ENCODE results near the gene GOLGA2. TPM values are rescaled to one million over a fixed set of nuclear protein-coding genes. Genes with fewer than 3 reads are reported as not detected.

GOLGA2 gene
- polyA plus RNA-seq, 1 of the 3 experiments (the other 2 are of a cell fraction): 103 TPM

- Histone ChIP-seq H3K9me2 (no peaks in the 10 kb centered on the region), H3K36me3 (replicated peaks in 1 of 2; ENCODE audit: control insufficient read depth in 1 of 2, insufficient read depth in 2 of 2, low read length in 1 of 2) (peaks cover 0 to 3% of the 10 kb centered on the region in 2 experiments), H3K79me2 (ENCODE audit: insufficient read depth) (no peaks in the 10 kb centered on the region), H3K27me3 (ENCODE audit: insufficient read depth) (no peaks in the 10 kb centered on the region), H3K9me3 (no peaks in the 10 kb centered on the region), H3K4me3 (ENCODE audit: low read depth in 2 of 2, low read length in 1 of 2) (no peak overlapping the region), H3K4me2 (no peak overlapping the region), H3K27ac (ENCODE audit: low read depth in 2 of 2, low read length in 1 of 2) (no peak overlapping the region), H3K9ac (no peak overlapping the region), H4K20me1 (ENCODE audit: insufficient read depth) (no peaks in the 10 kb centered on the region), H3F3A (replicated peaks; ENCODE audit: insufficient read depth) (peaks cover 16% of the 10 kb centered on the region), H2AFZ (ENCODE audit: low read depth) (no peak overlapping the region), H3K4me1 (ENCODE audit: control insufficient read depth in 1 of 2, insufficient read depth in 2 of 2, low read depth in 1 of 2, low read length in 1 of 2) (peaks cover 18 to 24% of the 10 kb centered on the region in 2 experiments; a peak in 3 of 4 replicates)
- CTCF ChIA-PET: interaction anchor here (1.4 kb wide), 1 partner anchor 9 kb away, joined by 6 read pairs; the partner anchor contains the start of gene DNM1
- POLR2A ChIA-PET: no interaction called here
- 87% methylated on average over 2 of the region's 2 CpGs for WGBS (ENCODE audit: low lambda C conversion rate)
- no peak for TF ChIP-seq ELF1 (IDR thresholded peaks at IDR 0.05)
- no peak for TF ChIP-seq TCF12 (IDR thresholded peaks at IDR 0.05)
- TF ChIP-seq CTCF (IDR thresholded peaks at IDR 0.05): no peak
- no peak for TF ChIP-seq JUND (IDR thresholded peaks at IDR 0.05)
- TF ChIP-seq FOSL2 (IDR thresholded peaks at IDR 0.05; ENCODE audit: borderline replicate concordance, low read depth): no peak
- no peak for DNase-seq
Observed at GRCh38 chr9:128211981-128212281, 63.9 kb downstream of the GOLGA2 start.

DNA sequence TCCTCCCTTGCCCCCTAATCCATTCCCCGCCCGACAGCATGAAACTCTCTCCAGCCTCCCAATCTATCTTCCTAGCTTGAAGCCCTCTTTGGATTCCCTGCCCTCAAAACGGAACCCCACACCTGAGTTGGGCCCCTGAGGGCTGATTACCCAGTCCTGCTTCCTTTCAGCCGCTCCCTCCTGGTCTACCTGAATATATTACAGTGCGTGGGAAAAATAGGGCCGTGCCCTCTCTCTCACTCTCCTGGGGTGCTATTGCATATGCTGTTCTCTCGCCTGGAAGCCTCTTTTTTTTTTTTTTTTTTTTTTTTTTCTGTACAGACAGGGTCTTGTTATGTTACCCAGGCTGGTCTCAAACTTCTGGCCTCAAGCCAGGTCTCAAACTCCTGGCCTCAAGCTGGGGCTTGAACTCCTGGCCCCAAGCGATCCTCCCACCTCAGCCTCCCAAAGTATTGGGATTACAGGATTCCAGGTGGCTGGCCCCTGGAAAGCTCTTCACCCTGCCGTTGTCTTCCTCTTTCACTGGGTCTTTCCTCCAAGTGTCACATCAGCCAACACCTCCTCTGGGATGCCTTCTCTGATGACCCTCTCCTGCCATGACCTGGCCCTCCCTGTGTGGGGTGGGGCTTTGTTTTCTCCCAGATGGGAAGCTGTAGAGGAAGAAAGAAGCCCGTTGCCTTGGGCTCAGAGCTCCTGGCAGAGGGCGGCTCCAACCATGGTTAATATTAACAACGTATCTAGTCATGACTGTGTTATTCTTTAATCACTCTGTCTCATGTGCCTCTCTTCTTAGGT is 64.4 kb downstream of the GOLGA2 start:
- ChIA-PET CTCF (interaction anchor here (0.8 to 1.4 kb wide), 3 partner anchors 9 to 44 kb away, joined by 4 to 6 read pairs (median 4); partner anchors contain the start of gene DNM1), POLR2A (no interaction called here)
- H2AFZ ChIP-seq (ENCODE audit: low read depth): no peak overlapping the region
- 90% methylated on average over 12 of the region's 12 CpGs for WGBS (ENCODE audit: low lambda C conversion rate)
- no peak overlapping the region for H3K4me3 ChIP-seq (ENCODE audit: low read depth in 2 of 2, low read length in 1 of 2)
- H3K4me2 ChIP-seq: no peak overlapping the region
- peaks cover 0 to 3% of the 10 kb centered on the region in 2 experiments for H3K36me3 ChIP-seq (replicated peaks in 1 of 2; ENCODE audit: control insufficient read depth in 1 of 2, insufficient read depth in 2 of 2, low read length in 1 of 2)
- peaks cover 2% of the 10 kb centered on the region for H3K79me2 ChIP-seq (ENCODE audit: insufficient read depth)
- H4K20me1 ChIP-seq (ENCODE audit: insufficient read depth): no peaks in the 10 kb centered on the region
- H3K9me3 ChIP-seq: no peaks in the 10 kb centered on the region
- H3K27ac ChIP-seq (ENCODE audit: low read depth in 2 of 2, low read length in 1 of 2): no peak overlapping the region
- no peak for DNase-seq
- H3F3A ChIP-seq (replicated peaks; ENCODE audit: insufficient read depth): peaks cover 17% of the 10 kb centered on the region
- peaks cover 14 to 22% of the 10 kb centered on the region in 2 experiments; a peak in 3 of 4 replicates for H3K4me1 ChIP-seq (ENCODE audit: control insufficient read depth in 1 of 2, insufficient read depth in 2 of 2, low read depth in 1 of 2, low read length in 1 of 2)
- TF ChIP-seq CTCF (IDR thresholded peaks at IDR 0.05) (no peak), EZH2phosphoT487 (IDR thresholded peaks at IDR 0.05; ENCODE audit: borderline replicate concordance, low read depth) (no peak), GABPA (IDR thresholded peaks at IDR 0.05; ENCODE audit: low read depth) (no peak), ELF1 (IDR thresholded peaks at IDR 0.05) (no peak), RCOR1 (IDR thresholded peaks at IDR 0.05; ENCODE audit: low read length) (no peak), NFIC (IDR thresholded peaks at IDR 0.05; ENCODE audit: borderline replicate concordance) (no peak), TAF1 (IDR thresholded peaks at IDR 0.05; ENCODE audit: borderline replicate concordance, low read depth, low read length) (no peak), YY1 (IDR thresholded peaks at IDR 0.05; ENCODE audit: low read depth) (no peak), RXRA (IDR thresholded peaks at IDR 0.05; ENCODE audit: borderline replicate concordance, low read depth) (no peak), ZBTB33 (IDR thresholded peaks at IDR 0.05; ENCODE audit: borderline replicate concordance, low read depth) (no peak)
- H3K9ac ChIP-seq: no peak overlapping the region
- H3K27me3 ChIP-seq (ENCODE audit: insufficient read depth): no peaks in the 10 kb centered on the region
- H3K9me2 ChIP-seq: no peaks in the 10 kb centered on the region
